PC-3 (cell line): ENCODE data around the gene SH3PXD2A.

Source experiments
- CTCF ChIP-seq: fragments of 300-600 bp; sonication (generic); conservative IDR thresholded peaks from 2 replicates; pipeline ENCODE4 v1.5.1; 2017; ENCODE audit warnings: antibody characterized with exemption, low read depth, mild to moderate bottlenecking, low read length
- EZH2 ChIP-seq: fragments of 300-600 bp; sonication (generic); IDR thresholded peaks from one replicate; pipeline ENCODE4 v1.6.1; 2017; ENCODE audit warnings: antibody characterized with exemption, mild to moderate bottlenecking, low read length; ENCODE audit not compliant: unreplicated experiment

GRCh38 chr10:103888113-103888841 is 32.9 kb upstream of the SH3PXD2A start:
- TF ChIP-seq CTCF (peak; percentile 87), EZH2 (no peak)
